Stimulated activated naive CD8-positive, alpha-beta T cell treated with anti-CD3 and anti-CD28 coated beads, Interleukin-15, amount 100 ng/mL, for 72 hours (primary cell): ENCODE measurements around the gene CIAPIN1.
"Not testable (repeated sequence)": the region's sequence is repeated elsewhere in the genome, so short reads cannot be mapped to it uniquely, and the experiment has no call there.

Source experiments
- ATAC-seq: fragments of 150-1000 bp; cut with Tn5 transposase; 2 replicates; pipeline ENCODE4 v1.10.0; 2021; ENCODE audit warnings: mild to moderate bottlenecking, moderate library complexity
- DNase-seq, 2 donors: peaks; one replicate each; pipeline ENCODE4 v3.0.0; 2021 to 2022
- H3K27ac Mint-ChIP-seq, 2 donors: one replicate each; pipeline ENCODE4 v1.8.0; 2022; ENCODE audit warnings: mild to moderate bottlenecking in 2 of 2, mixed read lengths in 2 of 2, moderate library complexity in 2 of 2
- H3K27me3 Mint-ChIP-seq: one replicate; pipeline ENCODE4 v1.8.0; 2022; ENCODE audit warnings: mixed read lengths
- H3K4me1 Mint-ChIP-seq: one replicate; pipeline ENCODE4 v1.8.0; 2022; ENCODE audit warnings: mild to moderate bottlenecking, mixed read lengths
- H3K4me3 Mint-ChIP-seq, 2 donors: one replicate each; pipeline ENCODE4 v1.8.0; 2022; ENCODE audit warnings: mild to moderate bottlenecking in 2 of 2, mixed read lengths in 2 of 2, moderate library complexity in 1 of 2
- H3K9me3 Mint-ChIP-seq, 2 donors: one replicate each; pipeline ENCODE4 v1.8.0; 2022; ENCODE audit warnings: mixed read lengths in 2 of 2

The CIAPIN1 gene

GRCh38 chr16:57407521-57408353 is 39.4 kb downstream of the CIAPIN1 start:
- H3K4me3 Mint-ChIP-seq, result no peak overlapping the region
- H3K27me3 Mint-ChIP-seq, result peaks cover 8% of the 10 kb centered on the region
- H3K4me1 Mint-ChIP-seq, result peaks cover 15% of the 10 kb centered on the region
- no peak for DNase-seq
- no peak for ATAC-seq
- H3K9me3 Mint-ChIP-seq, result no peaks in the 10 kb centered on the region
- no peak overlapping the region for H3K27ac Mint-ChIP-seq

GRCh38 chr16:57406881-57407280 is 40.3 kb downstream of the CIAPIN1 start:
- H3K4me1 Mint-ChIP-seq, result peaks cover 15% of the 10 kb centered on the region
- peaks cover 8% of the 10 kb centered on the region for H3K27me3 Mint-ChIP-seq
- no peak overlapping the region for H3K4me3 Mint-ChIP-seq
- ATAC-seq, result no peak
- H3K27ac Mint-ChIP-seq, result no peak overlapping the region
- DNase-seq, result no peak
- H3K9me3 Mint-ChIP-seq, result no peaks in the 10 kb centered on the region

- no peak overlapping the region for H3K4me3 Mint-ChIP-seq
- no peaks in the 10 kb centered on the region for H3K9me3 Mint-ChIP-seq
- H3K27me3 Mint-ChIP-seq, result peaks cover 8% of the 10 kb centered on the region
- peaks cover 15% of the 10 kb centered on the region for H3K4me1 Mint-ChIP-seq
- peak overlapping the region in 1 of 2 donors; percentile 59 for H3K27ac Mint-ChIP-seq
- ATAC-seq, result no peak
- no peak for DNase-seq
Observed at GRCh38 chr16:57405097-57405496, 42.1 kb downstream of the CIAPIN1 start.

- H3K27ac Mint-ChIP-seq, result peak within 1 kb of the TSS; percentile 12 to 59
- DNase-seq, result no peak
- H3K9me3 Mint-ChIP-seq, result no peaks in the 10 kb centered on the region
- peaks cover 15% of the 10 kb centered on the region for H3K4me1 Mint-ChIP-seq
- H3K4me3 Mint-ChIP-seq, result no peak within 1 kb of the TSS
- ATAC-seq, result no peak
- H3K27me3 Mint-ChIP-seq, result peaks cover 8% of the 10 kb centered on the region
Observed at GRCh38 chr16:57403965-57404817, 43.0 kb downstream of the CIAPIN1 start, which contains the start of gene CCL17. TSS of gene CCL17 (plus strand) at chr16:57404767. CDS start at chr16:57413933, 9,166 bp downstream.

GRCh38 chr16:57401943-57402640 is 45.1 kb downstream of the CIAPIN1 start:
- peaks cover 15% of the 10 kb centered on the region for H3K4me1 Mint-ChIP-seq
- no peak overlapping the region for H3K4me3 Mint-ChIP-seq
- H3K27ac Mint-ChIP-seq, result no peak overlapping the region
- DNase-seq, result no peak
- no peaks in the 10 kb centered on the region for H3K9me3 Mint-ChIP-seq
- no peak for ATAC-seq
- H3K27me3 Mint-ChIP-seq, result peaks cover 8% of the 10 kb centered on the region

- not testable (repeated sequence) for DNase-seq, H3K27ac Mint-ChIP-seq, H3K9me3 Mint-ChIP-seq, ATAC-seq, H3K27me3 Mint-ChIP-seq, H3K4me1 Mint-ChIP-seq, H3K4me3 Mint-ChIP-seq
Observed at GRCh38 chr16:57397493-57397892, 49.7 kb downstream of the CIAPIN1 start.

- Mint-ChIP-seq H3K4me3 (no peak overlapping the region), H3K4me1 (no peaks in the 10 kb centered on the region), H3K27me3 (no peaks in the 10 kb centered on the region), H3K27ac (no peak overlapping the region), H3K9me3 (no peaks in the 10 kb centered on the region)
- DNase-seq (no peak), ATAC-seq (no peak)
Observed at GRCh38 chr16:57396786-57397185, 50.4 kb downstream of the CIAPIN1 start.

GRCh38 chr16:57395026-57395425 is 52.2 kb downstream of the CIAPIN1 start:
- Mint-ChIP-seq H3K4me1 (no peaks in the 10 kb centered on the region), H3K27ac (no peak overlapping the region), H3K9me3 (no peaks in the 10 kb centered on the region), H3K27me3 (no peaks in the 10 kb centered on the region), H3K4me3 (no peak overlapping the region)
- DNase-seq (no peak), ATAC-seq (no peak)

- Mint-ChIP-seq H3K27me3 (no peaks in the 10 kb centered on the region), H3K4me1 (no peaks in the 10 kb centered on the region), H3K27ac (no peak overlapping the region), H3K9me3 (no peaks in the 10 kb centered on the region), H3K4me3 (no peak overlapping the region)
- ATAC-seq (no peak), DNase-seq (no peak)
Observed at GRCh38 chr16:57394444-57394843, 52.7 kb downstream of the CIAPIN1 start.

- DNase-seq (no peak), ATAC-seq (no peak)
- Mint-ChIP-seq H3K27me3 (no peaks in the 10 kb centered on the region), H3K4me1 (peaks cover 9% of the 10 kb centered on the region), H3K9me3 (no peaks in the 10 kb centered on the region), H3K27ac (no peak overlapping the region), H3K4me3 (no peak overlapping the region)
Observed at GRCh38 chr16:57392694-57393093, 54.5 kb downstream of the CIAPIN1 start.

GRCh38 chr16:57391708-57392107 is 55.5 kb downstream of the CIAPIN1 start:
- H3K27me3 Mint-ChIP-seq, result no peaks in the 10 kb centered on the region
- no peak overlapping the region for H3K27ac Mint-ChIP-seq
- H3K4me1 Mint-ChIP-seq, result peaks cover 9% of the 10 kb centered on the region
- ATAC-seq (no peak), DNase-seq (no peak)
- no peaks in the 10 kb centered on the region for H3K9me3 Mint-ChIP-seq
- no peak overlapping the region for H3K4me3 Mint-ChIP-seq

- ATAC-seq (no peak), DNase-seq (no peak)
- H3K27ac Mint-ChIP-seq, result no peak overlapping the region
- H3K27me3 Mint-ChIP-seq, result no peaks in the 10 kb centered on the region
- H3K9me3 Mint-ChIP-seq, result no peaks in the 10 kb centered on the region
- peaks cover 9% of the 10 kb centered on the region for H3K4me1 Mint-ChIP-seq
- no peak overlapping the region for H3K4me3 Mint-ChIP-seq
Observed at GRCh38 chr16:57391300-57391699, 55.9 kb downstream of the CIAPIN1 start.

- ATAC-seq (no peak), DNase-seq (no peak)
- no peak overlapping the region for H3K27ac Mint-ChIP-seq
- H3K27me3 Mint-ChIP-seq, result no peaks in the 10 kb centered on the region
- H3K4me3 Mint-ChIP-seq, result no peak overlapping the region
- H3K9me3 Mint-ChIP-seq, result no peaks in the 10 kb centered on the region
- H3K4me1 Mint-ChIP-seq, result peaks cover 9% of the 10 kb centered on the region
Observed at GRCh38 chr16:57390636-57391295, 56.4 kb downstream of the CIAPIN1 start.

- DNase-seq (no peak), ATAC-seq (no peak)
- Mint-ChIP-seq H3K4me1 (peaks cover 9% of the 10 kb centered on the region), H3K27ac (no peak overlapping the region), H3K4me3 (no peak overlapping the region), H3K9me3 (no peaks in the 10 kb centered on the region), H3K27me3 (no peaks in the 10 kb centered on the region)
Observed at GRCh38 chr16:57389087-57389468, 58.1 kb downstream of the CIAPIN1 start.

- no peak for DNase-seq
- Mint-ChIP-seq H3K9me3 (no peaks in the 10 kb centered on the region), H3K27me3 (no peaks in the 10 kb centered on the region), H3K4me1 (peaks cover 9% of the 10 kb centered on the region), H3K27ac (no peak overlapping the region), H3K4me3 (no peak overlapping the region)
- ATAC-seq, result peak; percentile 40
Observed at GRCh38 chr16:57388359-57389086, 58.7 kb downstream of the CIAPIN1 start.
